HepG2 (cell line): ENCODE results near the gene PLEKHG2. TPM values are rescaled to one million over a fixed set of nuclear protein-coding genes. Genes with fewer than 3 reads are reported as not detected.

Experiments used
- BCLAF1 ChIP-seq: fragments of 450-650 bp; IDR thresholded peaks from 2 replicates; pipeline ENCODE4 v1.6.1; 2017; ENCODE audit warnings: mild to moderate bottlenecking
- DZIP1 ChIP-seq: sonication (generic); formaldehyde crosslinking; IDR thresholded peaks from 2 replicates; pipeline ENCODE4 v1.5.0; 2020; ENCODE audit warnings: mild to moderate bottlenecking, missing genetic modification reagents
- ETV5 ChIP-seq: IDR thresholded peaks from 2 replicates; pipeline ENCODE4 v1.6.1; 2018; ENCODE audit warnings: missing biosample characterization, missing genetic modification reagents, inconsistent platforms, borderline replicate concordance
- JARID2 ChIP-seq: sonication (generic); formaldehyde crosslinking; IDR thresholded peaks from 2 replicates; pipeline ENCODE4 v1.8.1; 2023; ENCODE audit warnings: missing genetic modification reagents, inconsistent platforms; ENCODE audit not compliant: insufficient replicate concordance
- KDM3A ChIP-seq: IDR thresholded peaks from 2 replicates; pipeline ENCODE4 v1.6.1; 2018; ENCODE audit warnings: low read depth, missing compliant biosample characterization
- KLF11 ChIP-seq: IDR thresholded peaks from 2 replicates; pipeline ENCODE4 v1.6.1; 2016; ENCODE audit warnings: missing compliant biosample characterization
- RFX3 ChIP-seq: IDR thresholded peaks from 2 replicates; pipeline ENCODE4 v1.6.1; 2016; ENCODE audit warnings: missing biosample characterization, missing genetic modification reagents
- ZBTB33 ChIP-seq: sonication (generic); formaldehyde crosslinking; IDR thresholded peaks from 2 replicates; pipeline ENCODE4 v1.4.0; 2020; ENCODE audit warnings: missing genetic modification reagents
- ZNF550 ChIP-seq: sonication (generic); formaldehyde crosslinking; IDR thresholded peaks from 2 replicates; pipeline ENCODE4 v1.4.0; 2020; ENCODE audit warnings: mild to moderate bottlenecking, missing genetic modification reagents, borderline replicate concordance
- ZNF609 ChIP-seq: sonication (generic); formaldehyde crosslinking; IDR thresholded peaks from 2 replicates; pipeline ENCODE4 v1.4.0; 2020; ENCODE audit warnings: mild to moderate bottlenecking, missing genetic modification reagents, borderline replicate concordance
- ZNF652 ChIP-seq: IDR thresholded peaks from 2 replicates; pipeline ENCODE4 v1.6.1; 2016; ENCODE audit warnings: low read depth, borderline replicate concordance
- ZNF674 ChIP-seq: sonication (generic); formaldehyde crosslinking; IDR thresholded peaks from 2 replicates; pipeline ENCODE4 v1.5.0; 2020; ENCODE audit warnings: low read depth, mild to moderate bottlenecking, missing genetic modification reagents
- ZNF710 ChIP-seq: sonication (generic); formaldehyde crosslinking; IDR thresholded peaks from 2 replicates; pipeline ENCODE4 v1.5.0; 2020; ENCODE audit warnings: mild to moderate bottlenecking, missing genetic modification reagents, borderline replicate concordance
- polyA plus RNA-seq, 8 experiments: library from polyadenylated mRNA; depleted of rRNA in 3 of 8; stranded (reverse) in 7 of 8; unstranded in 1 of 8; fragments of >200 nt; fragmentation: Illumina TruSeq in 4 of 8; extraction: Trizol in 4 of 8; gene quantifications; 2 replicates each; pipeline versions ENCODE4 v1.2.1 to v1.2.3, GENCODE V29; 2011 to 2016; ENCODE audit warnings: low read depth in 4 of 8, missing spikeins in 1 of 8, mixed read lengths in 1 of 8; ENCODE audit not compliant: insufficient read depth in 1 of 8
- total RNA-seq, 5 experiments: library from RNA; depleted of rRNA; stranded (reverse); fragments of >200 nt; fragmentation: Illumina TruSeq; extraction: Trizol; gene quantifications; 2 replicates each; pipeline ENCODE4 v1.2.3, GENCODE V29; 2016; ENCODE audit warnings: low read depth in 1 of 5

The PLEKHG2 gene
- total and polyA plus RNA-seq, 2 of the 13 experiments (the other 11 are each of a cell fraction or from before 2014, with no cell fraction given): 3.6 to 6.8 TPM

GRCh38 chr19:39401549-39402345 is 10.7 kb upstream of the PLEKHG2 start (continued):
- peak; percentile 71; the same call in 1 of the 2 replicates for TF ChIP-seq DZIP1 (CRISPR knock-in tag)
- TF ChIP-seq ZNF710 (CRISPR knock-in tag): peak; percentile 75; the same call in 1 of the 2 replicates
- peak; percentile 78; the same call in 1 of the 2 replicates for TF ChIP-seq ZNF609 (CRISPR knock-in tag)
- TF ChIP-seq JARID2 (CRISPR knock-in tag): no peak
- peak; percentile 50; the same call in 1 of the 2 replicates for TF ChIP-seq ZNF652 (CRISPR knock-in tag)
- peak; percentile 54; the same call in 1 of the 2 replicates for TF ChIP-seq KDM3A (CRISPR knock-in tag)
- peak; percentile 37; the same call in 1 of the 2 replicates for TF ChIP-seq ZBTB33 (CRISPR knock-in tag)
- TF ChIP-seq ZNF674 (CRISPR knock-in tag): no peak
- TF ChIP-seq KLF11: peak; percentile 43; the same call in 1 of the 2 replicates
- TF ChIP-seq BCLAF1: no peak
- TF ChIP-seq ZNF550: no peak
- TF ChIP-seq ETV5 (CRISPR knock-in tag): peak; percentile 74
- no peak for TF ChIP-seq RFX3 (CRISPR knock-in tag)
